Measurements from ENCODE around the gene SLC24A5. TPM values are rescaled to one million over a fixed set of nuclear protein-coding genes. Genes with fewer than 3 reads are reported as not detected.
A peak's percentile ranks its signal among the peaks of the same experiment; 100 is the strongest.

Gene SLC24A5
- total and polyA plus RNA-seq, 8 donors = 0.19 TPM; not detected in 7

GRCh38 chr15:48105936-48106335, 14.9 kb upstream of the SLC24A5 start:
- FAIRE-seq (no peak), ATAC-seq (no peak), DNase-seq (no peak)
- H3K4me3 ChIP-seq = no peak overlapping the region
- no peaks in the 10 kb centered on the region for H3K4me1 ChIP-seq
- no peak for TF ChIP-seq CTCF (IDR thresholded peaks at IDR 0.05)
- no peaks in the 10 kb centered on the region for H3K36me3 ChIP-seq
- H3K9me3 ChIP-seq = no peaks in the 10 kb centered on the region
- intact Hi-C loops (cut with DNase I) = no loop called here
- H3K27ac ChIP-seq = no peak overlapping the region
- H3K27me3 ChIP-seq = no peaks in the 10 kb centered on the region
- 40 to 53% methylated on average over 2 of the region's 2 CpGs for WGBS, 2 donors

- WGBS, 2 donors = 89 to 98% methylated on average over 4 of the region's 4 CpGs
- H3K27me3 ChIP-seq = no peaks in the 10 kb centered on the region
- no peak for FAIRE-seq
- no peaks in the 10 kb centered on the region for H3K4me1 ChIP-seq
- no peak for TF ChIP-seq CTCF (IDR thresholded peaks at IDR 0.05)
- H3K27ac ChIP-seq = no peak overlapping the region
- H3K4me3 ChIP-seq = no peak overlapping the region
- no peaks in the 10 kb centered on the region for H3K36me3 ChIP-seq
- no peak for ATAC-seq
- intact Hi-C loops (cut with DNase I) = no loop called here
- DNase-seq = no peak
- H3K9me3 ChIP-seq = no peaks in the 10 kb centered on the region
Observed at GRCh38 chr15:48109212-48109611, 11.6 kb upstream of the SLC24A5 start.

- no peak for DNase-seq
- Histone ChIP-seq H3K4me1 (no peaks in the 10 kb centered on the region), H3K9me3 (no peaks in the 10 kb centered on the region), H3K27me3 (no peaks in the 10 kb centered on the region), H3K36me3 (no peaks in the 10 kb centered on the region), H3K4me3 (no peak overlapping the region), H3K27ac (no peak overlapping the region)
- 71 to 73% methylated on average over 5 of the region's 5 CpGs for WGBS, 2 donors
- ATAC-seq = no peak
- FAIRE-seq = no peak
- TF ChIP-seq CTCF (IDR thresholded peaks at IDR 0.05) = no peak
- intact Hi-C loops (cut with DNase I) = no loop called here
Observed at GRCh38 chr15:48109856-48110531, 10.8 kb upstream of the SLC24A5 start.

- H3K4me3 ChIP-seq = no peak overlapping the region
- peak in 1 of 4 donors; percentile 19 for TF ChIP-seq CTCF (IDR thresholded peaks at IDR 0.05)
- no peak overlapping the region for H3K27ac ChIP-seq
- no peaks in the 10 kb centered on the region for H3K4me1 ChIP-seq
- 21 to 23% methylated on average over 6 of the region's 6 CpGs for WGBS, 2 donors
- no peaks in the 10 kb centered on the region for H3K27me3 ChIP-seq
- no peak for FAIRE-seq
- no peaks in the 10 kb centered on the region for H3K36me3 ChIP-seq
- intact Hi-C loops (cut with DNase I) = no loop called here
- ATAC-seq = peak; percentile 56 to 86 (median 77)
- no peaks in the 10 kb centered on the region for H3K9me3 ChIP-seq
- DNase-seq = peak in 2 of 6 donors; percentile 8 to 25
Observed at GRCh38 chr15:48112242-48112641, 8.5 kb upstream of the SLC24A5 start.

GRCh38 chr15:48119277-48119676, 1.5 kb upstream of the SLC24A5 start:
- ATAC-seq (no peak), FAIRE-seq (no peak), DNase-seq (no peak)
- TF ChIP-seq CTCF (IDR thresholded peaks at IDR 0.05) = no peak
- 49 to 61% methylated on average over 5 of the region's 5 CpGs for WGBS, 2 donors
- no peak overlapping the region for H3K27ac ChIP-seq
- no peak overlapping the region for H3K4me3 ChIP-seq
- H3K4me1 ChIP-seq = no peaks in the 10 kb centered on the region
- no peaks in the 10 kb centered on the region for H3K9me3 ChIP-seq
- H3K36me3 ChIP-seq = no peaks in the 10 kb centered on the region
- H3K27me3 ChIP-seq = no peaks in the 10 kb centered on the region
- intact Hi-C loops (cut with DNase I) = no loop called here

Data from pancreas (tissue), 10 donors.